ENCODE data around the gene PCSK4. TPM values are rescaled to one million over a fixed set of nuclear protein-coding genes. Genes with fewer than 3 reads are reported as not detected.
A peak's percentile ranks its signal among the peaks of the same experiment; 100 is the strongest.

The PCSK4 gene
- total RNA-seq, 4 donors from 2014 or later: 1.3 to 4.9 (median 2.2) TPM

- Histone ChIP-seq H3K4me1 (peaks cover 0 to 87% (median 46%) of the 10 kb centered on the region in 4 donors), H3K4me3 (no peak overlapping the region), H3K27ac (peak overlapping the region in 2 of 4 donors; percentile 50 to 60), H3K27me3 (peaks cover 2 to 45% of the 10 kb centered on the region in 2 donors), H3K9me3 (no peaks in the 10 kb centered on the region), H3K36me3 (peaks cover 0 to 36% (median 3%) of the 10 kb centered on the region in 3 donors)
- WGBS, 2 donors: 79% methylated on average over 11 to 18 of the region's 26 CpGs
- DNase-seq (ENCODE audit: low spot score in 2 of 2): no peak
- TF ChIP-seq CTCF (IDR thresholded peaks at IDR 0.05) (no peak), POLR2A (IDR thresholded peaks at IDR 0.05) (no peak), EP300 (IDR thresholded peaks at IDR 0.05) (no peak)
These were observed 15.3 kb downstream of the PCSK4 start for GRCh38 chr19:1474765-1475351.

- H3K9me3 ChIP-seq: no peaks in the 10 kb centered on the region
- peaks cover 0 to 36% (median 3%) of the 10 kb centered on the region in 3 donors for H3K36me3 ChIP-seq
- peaks cover 0 to 84% (median 46%) of the 10 kb centered on the region in 4 donors for H3K4me1 ChIP-seq
- peaks cover 2 to 48% of the 10 kb centered on the region in 2 donors for H3K27me3 ChIP-seq
- WGBS, 2 donors: 54 to 59% methylated on average over 23 to 30 of the region's 31 CpGs
- peak overlapping the region in 3 of 4 donors; percentile 31 to 60 (median 50) for H3K27ac ChIP-seq
- H3K4me3 ChIP-seq: no peak overlapping the region
- no peak for DNase-seq (ENCODE audit: low spot score in 2 of 2)
- TF ChIP-seq POLR2A (IDR thresholded peaks at IDR 0.05): no peak
- TF ChIP-seq EP300 (IDR thresholded peaks at IDR 0.05): no peak
- no peak for TF ChIP-seq CTCF (IDR thresholded peaks at IDR 0.05)
These were observed 16.0 kb downstream of the PCSK4 start for GRCh38 chr19:1474011-1474764.

GRCh38 chr19:1473085-1473851 lies 16.9 kb downstream of the PCSK4 start:
- no peak for DNase-seq (ENCODE audit: low spot score in 2 of 2)
- 57 to 69% methylated on average over 18 to 20 of the region's 20 CpGs for WGBS, 2 donors
- Histone ChIP-seq H3K27me3 (peaks cover 2 to 54% of the 10 kb centered on the region in 2 donors), H3K36me3 (peaks cover 0 to 36% (median 3%) of the 10 kb centered on the region in 3 donors), H3K27ac (peak overlapping the region in 1 of 4 donors; percentile 50), H3K4me3 (no peak overlapping the region), H3K9me3 (no peaks in the 10 kb centered on the region), H3K4me1 (peaks cover 0 to 88% (median 49%) of the 10 kb centered on the region in 4 donors)
- TF ChIP-seq POLR2A (IDR thresholded peaks at IDR 0.05) (no peak), EP300 (IDR thresholded peaks at IDR 0.05) (no peak), CTCF (IDR thresholded peaks at IDR 0.05) (no peak)

- Histone ChIP-seq H3K36me3 (peaks cover 0 to 33% (median 3%) of the 10 kb centered on the region in 3 donors), H3K9me3 (no peaks in the 10 kb centered on the region), H3K27me3 (peaks cover 2 to 62% of the 10 kb centered on the region in 2 donors), H3K27ac (no peak overlapping the region), H3K4me1 (peaks cover 0 to 88% (median 49%) of the 10 kb centered on the region in 4 donors), H3K4me3 (no peak overlapping the region)
- TF ChIP-seq POLR2A (IDR thresholded peaks at IDR 0.05): no peak
- 54 to 61% methylated on average over 31 to 44 of the region's 44 CpGs for WGBS, 2 donors
- no peak for DNase-seq (ENCODE audit: low spot score in 2 of 2)
These were observed 17.7 kb downstream of the PCSK4 start for GRCh38 chr19:1472231-1473084.

All from tibial nerve (tissue), 4 donors.